K562 (cell line): ENCODE measurements around the gene PAAF1. TPM values are rescaled to one million over a fixed set of nuclear protein-coding genes. Genes with fewer than 3 reads are reported as not detected.

Source experiments
- CREBBP ChIP-seq: IDR thresholded peaks from one replicate; pipeline ENCODE4 v1.6.1; 2012; ENCODE audit warnings: low read depth, mild to moderate bottlenecking, control low read depth, inconsistent platforms, low read length
- FOS ChIP-seq: IDR thresholded peaks from 3 replicates; pipeline ENCODE4 v1.6.1; 2011; ENCODE audit not compliant: insufficient read length; ENCODE audit errors: extremely low read depth
- GTF2A2 ChIP-seq: IDR thresholded peaks from 2 replicates; pipeline ENCODE4 v1.6.1; 2016; ENCODE audit warnings: mild to moderate bottlenecking, missing genetic modification characterization, missing compliant biosample characterization
- GTF3C2 ChIP-seq: IDR thresholded peaks from 3 replicates; pipeline ENCODE4 v1.6.1; 2011; ENCODE audit warnings: borderline replicate concordance, mild to moderate bottlenecking, moderate library complexity; ENCODE audit not compliant: insufficient read length; ENCODE audit errors: extremely low read depth
- HEY1 ChIP-seq: fragments of 250-450 bp; sonication (Bioruptor Pico); IDR thresholded peaks from 2 replicates; pipeline ENCODE4 v1.5.0; 2020; ENCODE audit warnings: mild to moderate bottlenecking, moderate library complexity, borderline replicate concordance
- HNRNPK ChIP-seq: fragments of 200-400 bp; formaldehyde crosslinking; IDR thresholded peaks from one replicate; pipeline ENCODE4 v1.6.1; 2018; ENCODE audit warnings: mild to moderate bottlenecking, low read depth, low read length; ENCODE audit not compliant: poor library complexity, severe bottlenecking
- MBD1 ChIP-seq: fragments of 250-450 bp; sonication (Bioruptor Pico); IDR thresholded peaks from 2 replicates; pipeline ENCODE4 v1.8.0; 2022; ENCODE audit warnings: inconsistent platforms
- MEF2D ChIP-seq: conservative IDR thresholded peaks from 2 replicates; pipeline ENCODE4 v1.6.1; 2016; ENCODE audit warnings: low read depth, missing genetic modification characterization, missing compliant biosample characterization
- MEIS2 ChIP-seq: fragments of 450-650 bp; IDR thresholded peaks from 2 replicates; pipeline ENCODE4 v1.6.1; 2014; ENCODE audit warnings: mild to moderate bottlenecking; ENCODE audit not compliant: partially characterized antibody
- NFYB ChIP-seq: IDR thresholded peaks from 2 replicates; pipeline ENCODE4 v1.6.1; 2011; ENCODE audit warnings: mild to moderate bottlenecking, moderate library complexity; ENCODE audit not compliant: insufficient read length; ENCODE audit errors: extremely low read depth
- PRPF4 ChIP-seq: fragments of 200-400 bp; formaldehyde crosslinking; IDR thresholded peaks from one replicate; pipeline ENCODE4 v1.6.1; 2017; ENCODE audit warnings: low read length, low read depth, mild to moderate bottlenecking; ENCODE audit not compliant: insufficient read depth, poor library complexity, severe bottlenecking
- RBM14 ChIP-seq: fragments of 200-400 bp; formaldehyde crosslinking; IDR thresholded peaks from 2 replicates; pipeline ENCODE4 v1.6.1; 2018; ENCODE audit warnings: low read depth, mild to moderate bottlenecking, low read length, moderate library complexity, borderline replicate concordance; ENCODE audit not compliant: insufficient read depth
- SMARCC2 ChIP-seq: fragments of 450-650 bp; IDR thresholded peaks from 2 replicates; pipeline ENCODE4 v1.6.1; 2017; ENCODE audit warnings: antibody characterized with exemption, moderate library complexity, mild to moderate bottlenecking, low read depth
- SPI1 ChIP-seq: IDR thresholded peaks from 2 replicates; pipeline ENCODE4 v1.6.1; 2011; ENCODE audit warnings: low read depth, low read length, control low read depth, borderline replicate concordance
- SREBF1 ChIP-seq: fragments of 150-350 bp; IDR thresholded peaks from 2 replicates; pipeline ENCODE4 v1.6.1; 2014; ENCODE audit warnings: antibody characterized with exemption, low read depth, low read length, borderline replicate concordance
- YY1 ChIP-seq, 3 experiments: IDR thresholded peaks; 2 replicates each; pipeline ENCODE4 v1.6.1; 2011; ENCODE audit warnings: low read length in 2 of 3, mild to moderate bottlenecking in 2 of 3, moderate library complexity in 2 of 3, borderline replicate concordance in 1 of 3, control low read depth in 1 of 3, low read depth in 1 of 3; ENCODE audit not compliant: insufficient read depth in 3 of 3, insufficient replicate concordance in 2 of 3, control insufficient read depth in 1 of 3, insufficient read length in 1 of 3; ENCODE audit errors: extremely low read depth in 1 of 3
- ZNF175 ChIP-seq: fragments of 200-800 bp; sonication (Bioruptor generic); IDR thresholded peaks from 2 replicates; pipeline ENCODE4 v1.6.1; 2016; ENCODE audit warnings: low read depth, mild to moderate bottlenecking, missing genetic modification characterization, missing compliant biosample characterization
- ZNF431 ChIP-seq: sonication (generic); formaldehyde crosslinking; IDR thresholded peaks from 2 replicates; pipeline ENCODE4 v1.8.0; 2022; ENCODE audit warnings: mild to moderate bottlenecking, missing genetic modification reagents
- ZNF780A ChIP-seq: fragments of 250-450 bp; sonication (Bioruptor Pico); IDR thresholded peaks from 2 replicates; pipeline ENCODE4 v1.5.0; 2021; ENCODE audit warnings: mild to moderate bottlenecking
- polyA plus RNA-seq, 8 experiments: library from polyadenylated mRNA; depleted of rRNA in 4 of 8; stranded (reverse) in 5 of 8; unstranded in 3 of 8; fragments of >200 nt; fragmentation: Nextera tagmentation in 2 of 8; fragmentation: Illumina TruSeq in 1 of 8; extraction: Ambion mirVana in 2 of 8; extraction: Trizol in 1 of 8; gene quantifications; 2 replicates each; pipeline versions ENCODE4 v1.2.1 to v1.2.3, GENCODE V29; 2011 to 2014; ENCODE audit warnings: inconsistent platforms in 1 of 8, missing spikeins in 1 of 8
- total RNA-seq, 7 experiments: library from RNA; depleted of rRNA in 6 of 7; stranded (reverse); fragments of >200 nt in 6 of 7; fragmentation: Illumina TruSeq in 2 of 7; extraction: Trizol in 2 of 7; gene quantifications; 2 replicates each; pipeline versions ENCODE4 v1.2.1 to v1.2.3, GENCODE V29; 2011 to 2021; ENCODE audit warnings: low replicate concordance in 1 of 7

The PAAF1 gene
- total and polyA plus RNA-seq, 9 of the 15 experiments (the other 6 are each of a cell fraction or from before 2014, with no cell fraction given), result 13.5 to 78.6 (median 23.3) TPM

- TF ChIP-seq CREBBP, result no peak
- TF ChIP-seq YY1 (IDR thresholded peaks at IDR 0.05; ENCODE audit: borderline replicate concordance in 1 of 3, control insufficient read depth in 1 of 3, extremely low read depth in 1 of 3, insufficient read depth in 3 of 3, insufficient read length in 1 of 3, insufficient replicate concordance in 2 of 3, low read depth in 1 of 3, low read length in 2 of 3), result peak; percentile 38 to 91 (median 87)
- no peak for TF ChIP-seq PRPF4
- TF ChIP-seq NFYB, result peak; percentile 61
- TF ChIP-seq SREBF1, result no peak
- peak; percentile 40; the same call in 1 of the 2 replicates for TF ChIP-seq SPI1
- peak; percentile 68; the same call in 1 of the 2 replicates for TF ChIP-seq ZNF431 (CRISPR knock-in tag)
- TF ChIP-seq ZNF780A (CRISPR knock-in tag), result no peak
- no peak for TF ChIP-seq GTF2A2
- TF ChIP-seq FOS, result peak; percentile 55
- no peak for TF ChIP-seq HNRNPK
- TF ChIP-seq ZNF175 (CRISPR knock-in tag), result no peak
- no peak for TF ChIP-seq MBD1 (CRISPR knock-in tag)
- TF ChIP-seq HEY1, result no peak
- no peak for TF ChIP-seq GTF3C2
- peak; percentile 24 for TF ChIP-seq MEIS2
- 0 out of 2 replicates have a peak, but pooled peaks have one; percentile 25 for TF ChIP-seq SMARCC2
- TF ChIP-seq RBM14, result no peak
- TF ChIP-seq MEF2D (tag), result 0 out of 2 replicates have a peak, but pooled peaks have one; percentile 16
Measured at GRCh38 chr11:73876424-73877310, at the start of gene PAAF1, which contains the start of gene COA4 (continued).
